ENCODE data around the gene RALGAPA1.

The RALGAPA1 gene

GRCh38 chr14:35503646-35504045, 305.4 kb downstream of the RALGAPA1 start:
- in situ Hi-C loops (cut with MboI; ENCODE audit: low sequenced_read_pairs) = no loop called here

GRCh38 chr14:35499180-35499579, 309.9 kb downstream of the RALGAPA1 start:
- in situ Hi-C loops (cut with MboI; ENCODE audit: low sequenced_read_pairs) = no loop called here

GRCh38 chr14:35495278-35495677, 313.8 kb downstream of the RALGAPA1 start:
- in situ Hi-C loops (cut with MboI; ENCODE audit: low sequenced_read_pairs) = no loop called here

- in situ Hi-C loops (cut with MboI; ENCODE audit: low sequenced_read_pairs) = no loop called here
Measured at GRCh38 chr14:35492569-35493014, 316.5 kb downstream of the RALGAPA1 start.

Measured in HL-60/S4 treated with phorbol 12-myristate 13-acetate at 8.2 ng/mL for 4 days and 3 days (cell line).